GM19324 (cell line): ENCODE results near the gene MACROH2A2.
"Not testable (repeated sequence)": the region's sequence is repeated elsewhere in the genome, so short reads cannot be mapped to it uniquely, and the experiment has no call there.

Experiments
- ATAC-seq: cut with Tn5 transposase; IDR thresholded peaks from one replicate; pipeline ENCODE4 v1.9.1; 2021; ENCODE audit warnings: mild to moderate bottlenecking, moderate library complexity; ENCODE audit not compliant: unreplicated experiment, low FRiP score

Gene MACROH2A2

GRCh38 chr10:70097459-70097858 is 44.8 kb downstream of the MACROH2A2 start:
- ATAC-seq: no peak

GRCh38 chr10:70098271-70098670 is 45.6 kb downstream of the MACROH2A2 start:
- no peak for ATAC-seq

- ATAC-seq: not testable (repeated sequence)
These were observed 48.5 kb downstream of the MACROH2A2 start for GRCh38 chr10:70101068-70101562.

- ATAC-seq: no peak
These were observed 49.0 kb downstream of the MACROH2A2 start for GRCh38 chr10:70101668-70102067.

GRCh38 chr10:70106958-70107791 is 54.5 kb downstream of the MACROH2A2 start:
- no peak for ATAC-seq

- ATAC-seq: no peak
These were observed 56.6 kb downstream of the MACROH2A2 start for GRCh38 chr10:70109064-70109729.

- ATAC-seq: no peak
These were observed 58.9 kb downstream of the MACROH2A2 start for GRCh38 chr10:70111496-70111895.

GRCh38 chr10:70112071-70112470 is 59.4 kb downstream of the MACROH2A2 start:
- ATAC-seq: no peak

- no peak for ATAC-seq
These were observed 62.3 kb downstream of the MACROH2A2 start for GRCh38 chr10:70114902-70115301.

- no peak for ATAC-seq
These were observed 63.5 kb downstream of the MACROH2A2 start for GRCh38 chr10:70115948-70116682.

GRCh38 chr10:70117646-70118045 is 65.0 kb downstream of the MACROH2A2 start:
- no peak for ATAC-seq

GRCh38 chr10:70118196-70118595 is 65.5 kb downstream of the MACROH2A2 start:
- ATAC-seq: no peak

GRCh38 chr10:70119197-70119596 is 66.6 kb downstream of the MACROH2A2 start:
- no peak for ATAC-seq

- no peak for ATAC-seq
These were observed 67.0 kb downstream of the MACROH2A2 start for GRCh38 chr10:70119623-70120022.

GRCh38 chr10:70120417-70120816 is 67.8 kb downstream of the MACROH2A2 start:
- ATAC-seq: no peak

GRCh38 chr10:70121281-70121949 is 68.8 kb downstream of the MACROH2A2 start:
- ATAC-seq: no peak

- no peak for ATAC-seq
These were observed 70.1 kb downstream of the MACROH2A2 start for GRCh38 chr10:70122742-70123141.

- not testable (repeated sequence) for ATAC-seq
These were observed 70.5 kb downstream of the MACROH2A2 start for GRCh38 chr10:70123166-70123565.

GRCh38 chr10:70123817-70124216 is 71.2 kb downstream of the MACROH2A2 start:
- ATAC-seq: no peak

GRCh38 chr10:70124415-70124814 is 71.8 kb downstream of the MACROH2A2 start:
- ATAC-seq: no peak
